ENCODE data around the gene ETV6.
A peak's percentile ranks its signal among the peaks of the same experiment; 100 is the strongest.
"Not testable (repeated sequence)": the region's sequence is repeated elsewhere in the genome, so short reads cannot be mapped to it uniquely, and the experiment has no call there.

Gene ETV6

DNA sequence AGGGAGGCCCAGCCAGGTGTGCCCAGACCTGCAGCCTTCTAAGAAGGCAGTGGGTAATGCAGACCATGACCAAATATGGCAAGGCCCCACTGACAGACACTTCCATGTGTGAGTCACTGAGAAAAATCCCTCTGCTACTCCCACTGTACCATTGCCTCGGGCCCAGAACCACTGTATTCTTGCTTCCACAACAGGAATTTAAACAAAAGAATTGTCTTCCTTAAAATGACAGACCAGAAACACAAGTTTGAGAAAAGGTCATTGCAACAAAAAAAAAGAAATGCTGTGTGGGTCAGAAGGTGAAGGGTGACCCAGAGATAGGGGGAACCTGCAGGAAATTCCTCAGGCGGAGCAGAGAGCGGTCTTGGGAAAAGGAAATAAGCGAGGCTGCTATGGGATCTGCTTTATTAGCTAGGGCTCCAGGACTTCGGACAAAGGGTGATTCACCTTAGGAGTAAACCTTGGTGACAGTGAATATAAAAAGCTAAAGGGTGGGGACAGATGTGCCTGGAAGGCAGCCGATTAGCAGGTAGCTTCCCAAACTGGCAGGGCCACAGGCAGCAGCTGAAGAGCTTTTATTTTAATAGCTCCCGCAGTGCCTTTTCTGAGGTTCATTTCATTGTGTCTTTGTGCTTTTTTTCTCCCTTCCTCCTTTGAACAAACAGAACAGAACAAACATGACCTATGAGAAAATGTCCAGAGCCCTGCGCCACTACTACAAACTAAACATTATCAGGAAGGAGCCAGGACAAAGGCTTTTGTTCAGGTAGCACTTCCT, 236.0 kb downstream of the ETV6 start:
- no peak for DNase-seq (ENCODE audit: low read depth)

DNA sequence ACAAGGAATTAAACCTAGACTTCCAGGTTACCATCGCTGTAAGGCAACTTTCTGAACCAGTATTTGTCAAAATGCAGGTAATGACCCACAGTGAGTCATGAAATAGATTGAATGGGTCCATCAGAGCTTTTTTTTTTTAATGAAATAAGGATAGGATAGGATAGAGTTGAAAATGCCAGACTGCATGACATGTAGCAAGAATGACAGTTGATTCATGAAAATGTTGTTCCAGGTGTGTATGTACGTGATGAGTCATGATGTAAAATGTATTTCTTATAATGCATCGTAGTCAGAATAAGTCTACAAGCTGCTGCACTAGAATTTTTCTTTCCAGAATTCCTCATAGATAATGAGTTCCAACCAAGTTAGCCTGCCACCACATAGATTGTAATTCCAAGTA, 236.9 kb downstream of the ETV6 start:
- no peak for DNase-seq (ENCODE audit: low read depth)

DNA sequence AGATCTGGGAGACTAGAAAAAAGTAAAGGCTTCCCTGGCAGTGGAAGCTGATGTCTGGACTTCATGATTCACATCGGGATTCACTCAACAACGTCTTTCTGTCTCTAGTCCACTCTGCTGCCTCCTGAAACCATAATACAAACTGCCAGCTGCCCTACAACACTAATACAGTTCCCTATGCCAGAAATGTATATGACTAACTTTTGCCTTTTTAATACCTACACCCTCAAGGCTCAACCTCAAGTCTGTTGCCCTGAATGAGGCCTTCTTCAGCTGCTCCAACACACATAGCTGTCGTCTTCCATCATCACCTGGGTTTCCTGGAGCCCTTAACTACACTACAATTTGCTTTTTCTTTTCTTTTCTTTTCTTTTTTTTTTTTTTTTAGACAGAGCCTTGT, 238.6 kb downstream of the ETV6 start:
- no peak for DNase-seq (ENCODE audit: low read depth)

DNA sequence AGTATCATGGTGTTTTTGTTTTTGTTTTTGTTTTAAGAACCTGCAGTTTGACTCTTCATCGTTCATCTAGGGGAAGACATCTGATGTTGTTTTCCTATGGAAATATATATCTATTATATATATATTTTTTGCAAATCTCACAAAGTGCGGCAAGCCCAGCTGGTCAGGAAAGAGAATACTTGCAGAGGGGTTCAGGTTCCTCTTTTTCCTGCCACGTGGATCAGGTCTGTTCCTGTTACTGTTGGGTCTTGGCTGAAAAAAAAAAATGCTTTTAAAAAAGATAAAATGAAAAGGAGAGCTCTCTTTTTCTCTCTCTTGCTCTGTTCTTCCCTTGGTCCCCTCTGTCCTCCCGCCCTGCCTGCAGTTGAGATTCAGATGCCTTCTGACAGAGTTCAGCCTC, 241.9 kb downstream of the ETV6 start:
- DNase-seq (ENCODE audit: low read depth): no peak

DNA sequence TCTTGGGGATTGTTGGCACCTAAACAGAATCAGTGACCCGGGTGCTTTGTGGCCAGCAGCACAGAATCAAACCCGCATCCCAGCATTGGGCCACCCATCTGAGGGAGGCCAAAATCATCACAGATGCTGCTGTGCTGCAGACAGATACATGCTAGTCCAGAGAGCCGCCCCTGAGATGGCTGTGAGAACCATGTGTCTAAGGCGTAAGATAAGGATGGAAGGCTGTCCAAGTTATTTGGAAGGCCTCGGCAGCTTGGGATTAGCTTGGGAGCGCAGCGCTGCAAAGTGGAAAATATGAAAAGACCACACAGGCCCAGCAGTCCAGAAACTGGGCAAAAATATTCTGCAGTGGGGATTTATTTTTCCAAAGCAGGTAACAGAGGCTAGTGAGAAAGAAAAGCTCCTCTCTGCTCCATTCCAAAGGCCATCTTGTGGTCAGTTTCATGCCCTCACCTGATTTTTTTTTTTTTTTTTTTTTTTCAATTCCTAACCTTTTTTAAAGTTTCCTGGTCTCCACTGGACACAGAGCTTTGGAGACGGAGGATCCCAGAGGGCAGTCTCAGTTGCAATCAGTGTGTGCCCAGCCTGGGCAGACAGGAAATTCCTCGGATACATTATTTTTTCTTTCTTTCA, 242.4 kb downstream of the ETV6 start:
- no peak for DNase-seq (ENCODE audit: low read depth)

DNA sequence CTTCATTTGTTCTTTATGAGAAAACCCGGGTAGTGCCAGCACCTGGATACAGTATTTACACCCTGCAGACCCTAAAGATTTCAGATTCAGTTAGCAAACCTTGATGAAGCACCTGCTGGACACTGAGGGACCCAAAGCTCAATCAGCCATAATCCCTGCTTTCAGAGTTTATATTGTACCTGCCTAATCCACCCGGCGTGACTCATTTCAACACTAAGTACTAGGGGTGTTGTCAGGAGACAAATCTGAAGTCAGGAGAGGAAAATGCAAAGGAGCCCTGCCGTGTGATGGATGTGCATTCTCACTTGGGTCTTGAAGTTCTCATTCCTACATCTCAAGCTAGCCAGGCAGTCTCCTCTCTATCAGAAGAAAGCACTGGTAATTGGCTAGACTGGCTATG, 244.5 kb downstream of the ETV6 start:
- no peak for DNase-seq (ENCODE audit: low read depth)

DNA sequence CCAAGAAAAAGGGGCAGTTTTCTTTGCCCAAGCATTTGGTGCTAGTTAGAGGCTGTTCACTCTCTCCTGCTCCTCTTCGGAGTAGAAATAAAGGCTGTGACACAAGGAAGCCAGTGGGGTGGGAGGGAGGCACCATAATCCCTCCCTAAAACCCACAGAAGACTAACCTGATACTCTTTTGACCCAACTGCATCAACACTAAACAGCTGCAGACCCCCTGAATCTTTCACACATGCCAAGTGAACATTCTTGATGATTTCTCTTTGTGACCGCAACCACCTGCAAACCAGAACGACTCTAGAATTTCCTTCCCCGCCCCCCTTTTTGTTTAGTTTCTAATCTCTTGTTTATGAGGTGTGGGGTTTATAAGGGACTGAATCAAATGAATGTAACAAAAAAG, 245.4 kb downstream of the ETV6 start:
- DNase-seq (ENCODE audit: low read depth): no peak

DNA sequence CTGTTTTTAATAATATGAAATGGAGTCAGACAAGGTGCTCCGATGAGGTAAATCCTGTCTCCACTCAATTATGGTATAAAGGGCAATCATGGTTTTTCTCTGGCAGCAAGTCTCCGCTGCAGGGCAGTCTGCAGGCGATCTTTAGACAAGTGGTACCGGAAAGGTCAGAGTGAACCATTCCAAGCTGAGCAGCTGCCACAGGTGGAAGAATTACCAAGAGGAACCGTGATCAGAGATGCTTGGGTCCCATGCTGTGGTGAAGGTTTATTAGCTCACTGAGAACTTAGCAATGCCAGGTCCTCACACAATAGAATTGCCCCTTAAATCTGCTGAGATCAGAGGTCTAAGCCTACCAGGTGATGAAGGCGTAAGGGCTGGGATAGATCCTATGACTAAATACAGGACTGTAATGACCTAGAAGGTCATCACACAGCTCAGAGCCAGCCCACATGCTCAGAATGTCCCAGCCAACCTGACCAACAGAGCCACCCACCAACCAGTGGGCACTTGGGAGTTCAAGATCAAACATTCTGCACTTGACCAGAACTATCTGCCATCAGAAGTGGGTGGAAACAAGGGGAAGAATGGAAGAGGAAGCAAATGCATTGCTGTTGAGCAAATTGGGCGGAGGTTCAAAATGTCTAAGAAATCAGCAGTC, 246.1 kb downstream of the ETV6 start:
- DNase-seq (ENCODE audit: low read depth): no peak

DNA sequence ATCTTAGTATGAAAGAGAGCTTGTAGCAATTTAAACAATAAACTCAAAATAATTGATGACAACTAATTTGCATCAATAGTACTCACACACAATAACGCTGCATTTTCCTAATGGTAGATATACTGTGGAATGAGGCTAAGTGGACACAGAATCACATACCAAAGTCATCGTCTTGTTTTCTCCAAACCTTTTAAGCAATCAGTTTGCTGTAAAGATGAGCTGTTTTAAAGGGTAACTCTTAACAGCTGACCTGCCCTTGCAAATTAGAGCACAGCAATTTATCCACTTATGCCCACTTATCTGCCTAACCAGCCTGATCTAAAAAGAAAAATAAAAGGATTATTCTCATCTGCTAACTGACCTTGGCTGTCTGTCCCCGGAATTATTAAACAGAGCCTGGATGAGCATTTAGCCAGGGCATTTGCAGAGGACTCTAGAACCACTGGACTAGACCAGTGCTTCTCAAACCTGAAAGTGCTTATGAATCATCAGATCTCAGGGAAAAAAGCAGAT, 247.0 kb downstream of the ETV6 start:
- DNase-seq (ENCODE audit: low read depth): no peak

DNA sequence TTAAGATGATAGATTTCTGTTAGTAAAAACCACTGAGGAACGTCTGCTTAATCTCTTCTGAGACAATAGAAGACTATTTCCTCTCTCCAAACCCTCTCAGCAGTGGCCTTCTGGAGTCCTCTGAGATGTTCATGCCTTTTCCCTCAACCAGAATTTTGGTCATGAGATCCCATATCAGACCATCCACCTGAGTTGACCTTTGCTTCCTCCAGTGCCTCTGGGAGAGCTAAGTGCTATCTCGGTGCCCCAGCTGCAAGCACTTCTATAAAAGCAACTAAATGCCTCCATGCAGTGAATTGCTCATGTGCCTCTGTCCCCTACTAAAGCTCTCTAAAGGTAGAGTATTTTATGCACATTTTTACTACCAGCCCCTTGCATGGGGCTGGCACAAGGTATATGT, 248.4 kb downstream of the ETV6 start:
- DNase-seq (ENCODE audit: low read depth): no peak

DNA sequence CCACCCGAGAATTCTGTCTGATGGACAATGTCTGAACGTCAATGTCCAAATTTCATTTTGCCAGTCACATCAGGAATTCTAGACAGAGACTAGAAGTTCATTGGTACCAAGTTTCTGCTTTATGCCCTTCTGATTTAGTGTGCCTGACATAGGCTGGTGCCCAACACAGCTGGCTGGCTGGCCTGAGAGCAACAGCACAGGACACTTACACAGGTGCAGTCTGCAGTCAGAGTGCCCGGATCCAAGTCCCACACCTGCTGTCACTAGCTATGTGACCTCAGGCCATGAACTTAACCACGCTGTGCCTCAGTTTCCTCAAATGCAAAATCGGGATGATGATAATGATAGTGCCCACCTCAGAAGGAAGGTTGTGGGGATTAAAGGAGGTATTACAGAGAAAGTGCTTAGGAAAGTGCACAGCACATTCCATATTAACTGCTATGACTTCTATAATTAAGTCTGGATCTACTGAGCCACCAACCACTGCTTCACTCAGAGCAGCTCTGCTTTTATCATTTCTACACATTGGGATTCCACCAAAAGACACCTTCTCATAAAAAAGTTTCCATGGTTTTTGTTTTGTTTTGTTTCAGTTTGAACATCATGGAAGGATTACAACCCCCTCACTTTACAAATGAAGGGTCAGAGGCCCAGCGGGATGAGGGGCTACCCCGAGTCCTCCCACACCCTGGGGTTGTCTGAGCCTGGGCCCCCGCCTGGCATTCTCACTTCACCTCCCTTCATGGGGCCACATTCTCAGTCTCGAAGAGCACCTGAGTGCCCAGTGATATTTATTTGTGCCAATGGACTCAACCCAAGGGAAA, 252.4 kb downstream of the ETV6 start:
- DNase-seq (ENCODE audit: low read depth): peak; percentile 31

DNA sequence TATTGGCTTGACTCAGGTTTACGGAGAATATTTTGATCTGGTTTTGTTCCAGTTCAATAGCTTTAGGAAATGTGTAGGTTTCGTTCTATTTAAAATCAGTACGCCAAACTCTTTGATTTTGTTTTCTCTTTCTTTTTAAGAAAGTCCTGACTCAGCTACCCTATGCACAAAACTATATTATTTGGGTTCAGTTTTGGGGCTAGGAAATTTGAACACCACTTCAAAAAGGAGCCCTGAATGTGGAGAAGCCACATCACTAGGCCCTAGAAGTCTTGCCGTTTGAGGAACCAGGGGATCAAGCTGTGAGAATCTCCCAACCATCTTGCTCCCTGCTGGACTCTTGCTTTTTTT, 253.0 kb downstream of the ETV6 start:
- DNase-seq (ENCODE audit: low read depth): no peak

DNA sequence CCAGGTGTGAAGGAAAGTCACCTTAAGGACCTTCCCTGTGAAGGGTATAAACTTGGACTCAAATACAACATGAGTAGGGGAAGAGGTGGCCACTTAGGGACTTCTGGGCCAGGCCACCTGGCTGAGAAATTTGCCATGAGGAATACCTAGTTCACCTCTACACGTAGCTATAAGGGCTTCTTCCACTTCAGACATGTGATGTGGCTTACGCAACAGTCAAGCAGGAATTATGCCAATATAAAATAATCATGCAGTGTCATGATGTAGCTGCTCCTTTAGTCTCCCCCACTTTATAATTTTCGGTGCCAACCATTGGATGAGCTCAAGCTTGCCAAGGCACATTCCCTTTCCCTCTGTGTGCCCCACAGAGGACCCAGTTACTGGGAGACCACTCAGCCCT, 254.7 kb downstream of the ETV6 start:
- DNase-seq (ENCODE audit: low read depth): no peak

DNA sequence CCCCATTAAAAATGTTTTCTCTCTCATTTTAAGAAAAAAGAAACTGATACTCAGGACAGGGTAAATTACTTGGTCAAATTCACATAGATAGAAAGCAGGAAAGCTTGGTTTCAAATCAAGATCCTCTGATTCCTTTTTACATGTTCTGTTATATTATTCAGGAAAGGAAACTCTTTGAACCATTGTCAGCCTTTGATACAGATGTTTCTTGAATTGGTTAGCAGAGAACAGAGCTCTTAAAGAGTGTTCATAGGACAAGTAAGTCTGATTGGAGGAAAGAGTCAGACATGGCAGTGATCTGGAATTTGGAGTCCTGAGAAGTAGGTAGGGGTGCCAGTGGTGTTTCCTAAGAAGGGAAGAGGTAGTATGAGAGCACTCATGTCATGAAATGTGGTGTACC, 256.1 kb downstream of the ETV6 start:
- no peak for DNase-seq (ENCODE audit: low read depth)

DNA sequence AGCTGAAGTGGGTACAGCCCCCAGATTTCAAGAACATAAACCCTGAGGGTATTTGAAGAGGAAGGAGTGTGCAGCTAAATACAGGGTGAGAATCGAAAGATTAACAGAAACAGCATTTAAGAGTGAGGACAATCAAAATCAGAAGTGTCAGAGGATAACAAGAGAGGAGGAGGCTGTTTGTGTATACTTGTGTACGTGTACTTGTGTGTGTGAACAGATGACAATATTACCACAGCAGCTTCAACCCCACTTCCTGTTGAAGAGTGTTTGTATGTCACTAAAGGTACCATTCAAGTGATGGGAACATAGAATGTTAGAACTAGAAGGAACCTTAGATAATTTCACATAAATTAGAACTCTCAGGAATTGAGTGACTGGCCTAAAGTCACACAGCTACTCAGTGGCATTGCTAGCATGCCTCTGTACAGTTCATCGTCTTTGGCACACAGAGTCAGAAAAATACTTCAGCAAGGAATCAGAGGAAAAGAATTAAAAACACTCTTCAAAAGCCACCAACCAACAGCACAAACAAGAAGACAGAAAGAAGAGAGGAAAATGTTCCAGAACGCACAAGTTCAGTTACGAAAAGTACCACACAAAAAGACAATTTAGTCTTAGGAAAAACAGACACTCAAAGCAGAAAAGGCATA, 256.9 kb downstream of the ETV6 start:
- DNase-seq (ENCODE audit: low read depth): no peak

DNA sequence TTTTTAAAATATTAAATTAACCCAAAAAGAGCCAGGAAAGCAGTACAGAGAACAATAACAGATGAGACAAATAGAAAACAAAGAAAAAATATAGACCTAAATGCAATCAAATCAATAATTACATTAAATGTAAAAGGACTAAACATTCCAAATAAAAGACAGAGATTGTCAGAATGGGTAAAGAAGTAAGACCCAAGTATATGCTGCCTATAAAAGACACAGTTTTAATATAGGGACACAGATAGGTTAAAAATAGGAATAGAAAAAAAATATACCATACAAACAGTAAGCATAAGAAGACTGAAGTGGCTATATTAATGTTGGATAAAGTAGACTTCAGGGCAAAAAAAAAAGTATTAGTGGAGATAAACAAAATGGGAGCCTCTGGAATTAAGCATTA, 258.2 kb downstream of the ETV6 start:
- no peak for DNase-seq (ENCODE audit: low read depth)

DNA sequence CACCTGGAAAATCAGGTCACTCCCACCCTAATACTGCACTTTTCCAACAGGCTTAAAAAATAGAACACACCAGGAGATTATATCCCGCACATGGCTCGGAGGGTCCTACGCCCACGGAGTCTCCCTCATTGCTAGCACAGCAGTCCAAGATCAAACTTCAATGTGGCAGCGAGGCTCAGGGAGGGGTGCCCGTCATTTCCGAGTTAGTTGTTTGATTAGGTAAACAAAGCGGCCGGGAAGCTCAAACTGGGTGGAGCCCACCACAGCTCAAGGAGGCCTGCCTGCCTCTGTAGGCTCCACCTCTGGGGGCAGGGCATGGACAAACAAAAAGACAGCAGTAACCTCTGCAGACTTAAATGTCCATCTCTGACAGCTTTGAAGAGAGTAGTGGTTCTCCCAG, 259.9 kb downstream of the ETV6 start:
- not testable (repeated sequence) for DNase-seq (ENCODE audit: low read depth)

DNA sequence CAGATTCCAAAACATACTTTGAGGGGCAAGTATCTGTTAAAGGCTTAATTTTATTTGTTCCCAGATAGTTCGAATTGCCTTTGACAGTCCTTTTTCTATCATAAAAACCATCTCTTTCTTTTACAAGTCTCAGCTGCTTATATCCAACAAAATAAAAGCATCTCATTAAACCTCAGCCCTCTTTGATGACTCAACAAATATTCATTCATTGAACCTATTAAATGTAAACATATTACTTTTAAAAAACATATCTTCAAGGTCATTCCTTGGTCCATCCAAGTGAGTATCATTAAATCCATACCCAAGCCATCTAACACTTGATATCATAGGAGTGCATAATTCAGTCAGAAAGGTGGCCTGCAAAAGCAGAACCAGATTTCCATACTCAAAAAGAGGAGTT, 266.6 kb downstream of the ETV6 start:
- DNase-seq (ENCODE audit: low read depth): no peak

DNA sequence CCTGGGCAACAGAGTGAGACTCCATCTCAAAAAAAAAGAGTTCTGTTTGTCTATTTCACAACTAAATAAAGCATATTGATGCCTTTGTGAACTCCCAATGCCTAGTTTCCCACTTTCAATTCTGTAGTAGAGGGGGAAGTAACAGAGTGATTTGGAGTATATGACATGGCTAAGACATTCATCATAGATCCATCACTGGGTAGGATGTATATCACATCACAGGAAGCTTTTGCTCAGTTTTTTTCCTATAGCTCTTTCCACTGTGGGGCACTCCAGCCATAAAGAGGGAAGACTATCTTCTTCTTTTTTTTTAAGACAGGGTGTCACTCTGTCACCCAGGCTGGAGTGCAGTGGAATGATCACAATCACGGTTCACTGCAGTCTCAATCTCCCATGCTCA, 267.3 kb downstream of the ETV6 start:
- DNase-seq (ENCODE audit: low read depth): no peak

DNA sequence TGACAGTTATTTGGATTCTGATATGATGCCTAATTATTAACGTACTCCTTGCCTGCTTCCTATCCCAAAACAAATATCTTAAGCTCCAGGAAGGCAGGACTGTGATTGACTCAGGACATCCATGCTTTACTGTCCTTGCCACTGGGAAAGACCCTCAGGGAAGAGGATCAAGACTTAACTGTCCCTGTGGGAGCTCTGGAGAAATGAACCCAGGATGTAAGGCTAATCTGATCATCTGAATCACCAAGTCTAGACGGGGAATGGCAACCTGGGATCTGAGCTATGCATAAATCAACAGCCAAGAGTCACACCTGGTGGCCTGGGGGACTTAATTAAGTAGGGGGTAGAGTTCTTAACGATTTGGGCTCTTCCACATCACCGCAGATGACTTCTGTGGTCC, 268.0 kb downstream of the ETV6 start:
- no peak for DNase-seq (ENCODE audit: low read depth)

DNA sequence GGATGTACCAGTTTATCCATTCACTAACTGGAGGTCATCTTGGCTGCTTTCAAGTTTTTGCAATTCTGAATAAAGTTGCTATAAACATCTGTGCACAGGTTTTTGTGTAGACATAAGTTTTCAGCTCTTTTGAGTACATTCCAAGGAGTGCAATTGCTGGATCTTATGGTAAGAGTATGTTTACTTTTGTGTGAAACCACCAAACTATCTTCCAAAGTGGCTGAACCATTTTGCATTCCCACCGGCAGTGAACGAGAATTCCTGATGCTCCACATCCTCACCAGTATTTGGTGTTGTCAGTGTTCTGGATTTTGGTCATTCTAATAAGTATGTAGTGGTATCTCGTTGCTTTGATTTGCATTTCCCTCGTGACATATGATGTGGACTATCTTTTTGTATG, 270.8 kb downstream of the ETV6 start:
- DNase-seq (ENCODE audit: low read depth): no peak

DNA sequence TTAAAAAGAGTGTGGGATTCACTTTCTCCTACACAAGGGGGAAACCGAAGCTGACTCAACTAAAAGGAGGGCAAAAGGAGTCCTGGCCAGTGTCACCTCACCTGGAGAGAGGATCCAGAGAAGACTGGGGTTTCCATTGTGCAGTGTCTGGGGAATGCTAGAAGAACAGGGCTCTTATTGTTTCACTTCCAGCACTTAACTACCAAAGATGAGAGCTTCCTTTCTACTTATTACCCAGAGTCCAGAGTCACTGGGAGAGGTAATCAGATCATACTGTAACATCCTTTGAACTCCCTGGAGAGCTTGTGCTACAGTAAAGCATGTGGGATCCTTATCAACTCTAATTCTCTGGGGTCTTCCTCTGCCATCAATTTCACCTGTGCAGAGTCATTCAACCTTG, 272.9 kb downstream of the ETV6 start:
- DNase-seq (ENCODE audit: low read depth): no peak
